GM18511 (cell line): Measurements from ENCODE around the gene FARS2.

Experiments used
- ATAC-seq: cut with Tn5 transposase; IDR thresholded peaks from one replicate; pipeline ENCODE4 v1.9.1; 2021; ENCODE audit warnings: mild to moderate bottlenecking, moderate library complexity; ENCODE audit not compliant: unreplicated experiment

Gene FARS2

DNA sequence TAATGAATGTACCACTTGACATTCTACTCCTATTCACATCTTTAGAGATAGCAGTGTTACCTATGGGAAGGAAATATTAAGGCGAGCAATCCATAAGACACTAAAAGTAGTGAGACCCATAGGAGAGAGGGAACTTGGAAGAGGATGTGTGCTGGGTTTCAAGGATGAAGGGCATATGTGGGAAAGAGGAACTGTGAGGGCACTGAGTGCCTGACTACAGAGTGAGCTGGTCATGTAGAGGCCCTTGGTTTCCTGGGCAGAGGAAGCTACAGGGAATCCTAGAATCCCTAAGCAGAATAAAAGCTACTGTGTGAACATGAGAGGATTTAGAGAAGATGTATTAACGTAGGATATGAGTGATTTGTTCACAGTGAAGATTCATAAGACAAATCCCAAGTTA is 262.8 kb downstream of the FARS2 start:
- ATAC-seq, result no peak

DNA sequence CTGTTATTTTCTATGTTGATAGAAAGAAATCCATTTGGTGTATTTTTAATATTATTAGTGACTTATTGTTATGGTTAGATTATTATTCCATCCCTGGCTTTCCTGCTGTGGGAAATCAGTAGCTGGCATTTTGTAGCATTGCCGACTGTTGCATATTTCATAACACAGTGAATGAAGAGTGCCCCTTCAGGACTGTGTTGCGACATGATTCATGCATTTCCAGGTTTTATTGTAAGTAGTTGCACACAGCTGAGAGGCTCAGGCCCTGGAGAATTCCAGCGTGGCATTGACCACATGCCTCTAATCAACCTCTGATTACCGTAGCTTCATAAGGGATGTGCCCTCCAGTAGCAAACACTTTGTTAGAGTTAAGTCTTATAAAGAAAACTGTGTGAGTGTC is 263.9 kb downstream of the FARS2 start:
- ATAC-seq, result no peak

DNA sequence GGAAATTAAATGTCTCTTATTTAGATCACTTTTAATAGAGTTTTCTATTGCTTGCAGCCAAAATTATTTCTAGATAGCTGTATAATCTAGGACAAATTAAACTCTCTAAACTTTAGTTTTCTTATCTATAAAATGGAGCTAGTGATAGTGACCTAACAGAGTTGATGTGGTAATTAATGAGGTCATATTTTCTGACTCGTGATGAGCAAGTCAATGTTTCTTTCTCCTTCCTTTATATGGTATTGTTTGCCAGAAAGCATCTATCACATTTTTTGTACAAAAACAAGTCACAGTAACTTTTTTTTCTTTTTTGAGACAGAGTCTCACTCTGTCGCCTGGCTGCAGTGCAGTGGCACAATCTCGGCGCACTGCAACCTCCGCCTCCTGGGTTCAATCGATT is 267.7 kb downstream of the FARS2 start:
- no peak for ATAC-seq

DNA sequence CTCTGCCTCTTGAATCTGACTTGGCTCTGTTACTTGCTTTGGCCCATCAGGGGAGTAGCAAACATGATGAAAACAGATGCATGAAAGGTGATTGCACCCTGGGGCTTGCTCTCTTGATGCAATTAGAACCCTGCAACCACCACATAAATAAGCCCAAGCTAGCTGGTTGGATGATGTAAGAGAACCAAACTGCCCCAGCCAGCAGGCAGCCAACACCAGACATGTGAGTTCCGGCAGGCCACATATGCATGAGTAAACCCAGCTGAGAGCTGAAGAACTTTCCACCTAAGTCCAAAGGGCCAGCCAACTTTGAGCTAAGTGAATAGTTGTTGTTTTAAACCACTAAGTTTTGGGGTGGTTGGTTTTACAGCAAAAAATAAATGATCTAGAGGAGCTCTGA is 268.4 kb downstream of the FARS2 start:
- no peak for ATAC-seq

DNA sequence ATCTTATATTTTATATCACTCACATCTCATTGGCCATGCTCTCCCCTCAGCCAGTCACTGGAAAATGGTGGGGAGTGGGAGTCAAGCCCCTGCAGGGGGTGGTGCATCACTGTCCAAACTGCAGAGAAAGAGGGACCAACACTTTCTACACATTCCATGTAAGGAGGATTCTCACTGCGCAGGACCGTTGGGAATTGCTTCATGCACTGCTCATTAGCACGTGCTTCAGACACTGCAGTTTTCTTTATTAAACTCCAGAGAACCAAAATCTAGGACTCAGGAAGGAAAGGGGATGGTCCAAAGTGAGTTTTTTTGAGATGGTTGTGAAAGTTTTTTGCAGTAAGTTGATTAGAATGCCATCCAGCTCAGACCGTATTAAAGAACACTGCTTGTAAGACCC is 269.8 kb downstream of the FARS2 start:
- no peak for ATAC-seq

- no peak for ATAC-seq
Measured at GRCh38 chr6:5531853-5532375, 270.6 kb downstream of the FARS2 start.

- no peak for ATAC-seq
Measured at GRCh38 chr6:5532941-5533340, 271.6 kb downstream of the FARS2 start.

GRCh38 chr6:5534643-5535042 is 273.3 kb downstream of the FARS2 start:
- no peak for ATAC-seq

DNA sequence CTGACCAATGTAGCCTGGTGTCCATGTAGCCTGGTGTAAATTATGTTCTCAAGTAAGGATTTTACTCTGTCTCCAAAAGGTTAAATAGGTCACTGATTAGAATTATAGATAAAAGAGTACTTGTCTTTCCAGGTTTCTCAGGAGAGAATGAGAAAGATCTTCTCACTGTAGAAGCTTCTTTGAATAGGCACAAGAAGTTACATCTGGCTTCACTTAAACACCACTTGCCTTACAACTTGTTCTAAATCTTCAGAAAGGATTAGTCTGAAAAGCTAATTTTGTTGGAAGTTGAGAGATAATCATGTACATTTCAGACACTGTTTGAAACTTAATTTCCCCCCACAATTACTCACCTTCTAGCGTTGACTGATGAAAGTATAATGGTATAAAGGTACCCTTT is 275.3 kb downstream of the FARS2 start:
- no peak for ATAC-seq

- ATAC-seq, result no peak
Measured at GRCh38 chr6:5537132-5537531, 275.8 kb downstream of the FARS2 start.

DNA sequence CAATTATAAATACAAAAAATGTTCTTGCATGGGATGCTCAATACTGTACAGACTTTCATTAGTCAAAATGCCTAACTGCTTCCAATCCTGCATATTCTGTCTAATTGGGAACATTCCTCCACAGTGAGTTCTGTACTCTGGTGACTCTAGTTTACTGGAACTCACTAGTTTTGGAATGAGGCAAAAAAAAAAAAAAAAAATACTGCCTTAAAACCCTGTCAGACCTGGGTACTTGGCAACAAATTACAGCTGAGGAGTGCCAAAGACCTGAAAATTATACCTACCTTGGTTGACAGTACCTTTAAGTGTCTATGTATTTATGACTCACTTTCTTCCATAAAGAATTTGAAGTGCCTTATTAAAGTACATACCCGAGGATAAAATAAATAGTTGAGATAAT is 276.7 kb downstream of the FARS2 start:
- no peak for ATAC-seq

GRCh38 chr6:5540370-5540769 is 279.1 kb downstream of the FARS2 start:
- no peak for ATAC-seq

DNA sequence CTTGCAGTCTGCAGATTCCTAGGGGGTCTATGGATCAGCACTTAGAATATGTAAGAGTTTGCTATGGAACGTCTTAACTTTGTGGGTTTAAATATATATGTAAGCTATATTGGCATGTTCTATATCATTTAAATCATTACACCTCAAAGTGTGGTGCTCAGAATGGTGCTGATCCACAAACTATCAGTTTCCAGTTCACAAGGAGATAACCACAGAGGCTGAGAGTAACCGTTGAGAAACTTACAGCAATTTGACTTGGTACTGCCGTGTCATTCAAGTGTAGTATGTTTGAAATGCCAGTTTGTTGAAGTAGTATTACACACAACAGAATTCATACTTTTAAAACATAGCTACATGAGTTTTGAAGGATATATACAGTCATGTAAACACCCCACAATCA is 279.7 kb downstream of the FARS2 start:
- no peak for ATAC-seq

- ATAC-seq, result no peak
Measured at GRCh38 chr6:5541751-5542432, 280.6 kb downstream of the FARS2 start.

GRCh38 chr6:5547556-5547955 is 286.2 kb downstream of the FARS2 start:
- ATAC-seq, result no peak

DNA sequence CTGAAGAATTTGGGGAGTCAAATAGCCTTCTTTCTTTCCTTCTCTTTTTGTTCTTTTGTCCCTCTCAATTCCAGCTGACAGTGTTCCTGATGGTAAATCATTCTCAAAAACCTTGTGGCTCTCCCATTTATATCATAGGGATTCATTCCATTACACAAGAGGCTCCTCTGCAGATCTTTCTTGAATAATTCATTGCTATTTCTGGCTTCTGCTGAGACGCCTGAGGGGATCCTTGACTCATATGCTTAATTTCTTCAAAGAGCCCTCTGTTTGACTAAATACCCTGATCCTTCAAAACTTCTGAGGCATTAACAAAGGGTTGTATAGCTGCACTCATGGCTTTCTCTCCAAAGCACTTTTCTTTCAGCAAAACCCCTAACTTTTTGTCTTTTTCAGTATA is 289.3 kb downstream of the FARS2 start:
- ATAC-seq, result no peak

- no peak for ATAC-seq
Measured at GRCh38 chr6:5552243-5552642, 290.9 kb downstream of the FARS2 start.

DNA sequence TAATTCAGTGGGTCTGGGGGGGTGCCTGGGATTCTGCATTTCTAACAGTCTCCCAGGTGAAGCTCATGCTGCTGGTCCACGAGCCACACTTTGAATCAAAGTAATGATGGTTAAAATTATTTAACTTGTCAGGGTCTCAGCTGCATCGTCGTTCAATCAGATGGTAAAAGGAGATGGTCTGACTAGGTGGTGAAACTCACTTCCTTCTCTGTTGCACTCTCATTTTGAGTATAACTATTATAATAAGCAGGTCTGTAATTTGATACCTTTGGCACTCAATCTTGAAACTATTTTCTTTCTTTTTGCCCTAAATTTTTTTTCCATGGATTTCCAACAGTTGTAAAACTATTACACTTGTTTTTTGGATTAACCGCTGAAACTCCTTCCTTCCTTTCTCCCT is 292.5 kb downstream of the FARS2 start:
- ATAC-seq, result no peak

DNA sequence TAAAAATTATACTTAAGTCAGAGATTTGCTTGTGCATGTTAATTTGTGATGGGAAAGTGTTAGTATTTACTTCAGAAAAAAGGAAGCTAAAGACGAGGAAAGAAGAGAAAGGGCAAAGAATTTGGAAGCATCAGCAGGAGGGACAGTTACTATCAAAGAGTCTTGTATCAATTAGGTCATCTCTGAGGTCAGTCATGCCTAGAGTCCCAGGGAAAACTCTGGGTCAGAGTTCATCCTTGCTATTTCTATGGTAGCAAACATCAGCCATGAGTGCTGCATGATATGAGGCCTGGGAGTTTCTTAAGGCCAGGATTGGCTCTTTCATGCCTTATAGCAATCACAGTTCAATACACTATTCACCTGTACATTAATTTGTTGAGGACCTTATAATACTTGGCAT is 292.9 kb downstream of the FARS2 start:
- no peak for ATAC-seq

GRCh38 chr6:5556011-5556410 is 294.7 kb downstream of the FARS2 start:
- no peak for ATAC-seq

DNA sequence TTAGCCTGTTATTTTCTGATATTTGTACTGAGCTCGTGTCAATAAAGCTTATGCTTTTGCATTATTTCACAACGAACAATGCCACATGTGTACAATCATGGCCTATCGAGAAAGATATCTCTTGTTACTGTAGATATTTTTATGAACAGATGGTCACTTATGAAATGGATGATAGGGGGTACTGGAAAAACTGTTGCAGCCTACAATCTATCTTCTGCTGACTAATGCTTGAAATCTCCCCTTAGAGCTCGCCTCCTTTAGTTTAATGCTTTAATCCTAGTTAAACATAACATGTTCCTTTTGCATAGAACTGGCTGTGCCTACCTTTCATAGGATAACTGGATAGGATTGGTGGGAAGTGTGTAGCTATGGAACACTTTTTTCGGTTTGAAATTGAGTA is 296.2 kb downstream of the FARS2 start:
- ATAC-seq, result no peak

DNA sequence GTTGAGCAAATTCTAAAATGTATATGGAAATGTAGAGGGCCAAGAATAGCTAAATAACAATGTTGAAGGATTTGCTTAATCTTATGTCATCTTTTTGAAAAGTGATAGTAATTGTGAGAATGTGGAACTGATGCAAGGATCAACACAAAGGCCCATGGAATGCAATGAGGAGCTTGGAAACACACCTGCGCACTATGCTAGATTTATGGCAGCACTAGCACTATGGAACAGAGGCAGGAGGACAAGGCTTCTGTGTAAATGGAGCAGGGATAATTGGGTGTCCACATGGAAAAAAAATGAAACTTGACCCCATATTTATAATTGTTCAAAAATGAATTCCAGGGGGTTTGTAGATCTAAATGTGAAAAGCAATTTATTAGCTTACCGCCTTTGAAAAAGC is 298.3 kb downstream of the FARS2 start:
- ATAC-seq, result no peak

- ATAC-seq, result no peak
Measured at GRCh38 chr6:5562277-5562676, 301.0 kb downstream of the FARS2 start.
